GM18873 (cell line): ENCODE measurements around the gene TFDP3.

Experiments used
- ATAC-seq: cut with Tn5 transposase; IDR thresholded peaks from one replicate; pipeline ENCODE4 v1.9.1; 2021; ENCODE audit warnings: mild to moderate bottlenecking, moderate library complexity, moderate number of reproducible peaks; ENCODE audit not compliant: unreplicated experiment, low FRiP score

The TFDP3 gene

GRCh38 chrX:133218329-133218728 is at the start of gene TFDP3:
TSS of gene TFDP3 (minus strand) at chrX:133218354. CDS start at chrX:133218259, 95 bp downstream.
- ATAC-seq: no peak

GRCh38 chrX:133267621-133268020 is 49.5 kb upstream of the TFDP3 start:
- no peak for ATAC-seq

GRCh38 chrX:133265331-133265730 is 47.2 kb upstream of the TFDP3 start:
- no peak for ATAC-seq

GRCh38 chrX:133258481-133258880 is 40.3 kb upstream of the TFDP3 start:
- ATAC-seq: no peak

GRCh38 chrX:133254666-133255065 is 36.5 kb upstream of the TFDP3 start:
- no peak for ATAC-seq

- no peak for ATAC-seq
These were observed 33.0 kb upstream of the TFDP3 start for GRCh38 chrX:133251204-133251603.

GRCh38 chrX:133250184-133251100 is 32.3 kb upstream of the TFDP3 start:
- no peak for ATAC-seq

- ATAC-seq: no peak
These were observed 31.3 kb upstream of the TFDP3 start for GRCh38 chrX:133249266-133250058.

GRCh38 chrX:133248177-133248576 is 30.0 kb upstream of the TFDP3 start:
- ATAC-seq: no peak

- ATAC-seq: no peak
These were observed 28.8 kb upstream of the TFDP3 start for GRCh38 chrX:133246921-133247320.

GRCh38 chrX:133235830-133236229 is 17.7 kb upstream of the TFDP3 start:
- ATAC-seq: no peak

- no peak for ATAC-seq
These were observed 14.2 kb upstream of the TFDP3 start for GRCh38 chrX:133232331-133232730.

GRCh38 chrX:133229361-133229760 is 11.2 kb upstream of the TFDP3 start:
- ATAC-seq: no peak

- ATAC-seq: no peak
These were observed 2.4 kb downstream of the TFDP3 start for GRCh38 chrX:133215747-133216146.

- no peak for ATAC-seq
These were observed 3.1 kb downstream of the TFDP3 start for GRCh38 chrX:133215017-133215416.

GRCh38 chrX:133214301-133214700 is 3.9 kb downstream of the TFDP3 start:
- no peak for ATAC-seq

GRCh38 chrX:133213117-133213516 is 5.0 kb downstream of the TFDP3 start:
- no peak for ATAC-seq

GRCh38 chrX:133207751-133208150 is 10.4 kb downstream of the TFDP3 start:
- ATAC-seq: no peak

GRCh38 chrX:133191739-133192039 is 26.5 kb downstream of the TFDP3 start:
- ATAC-seq: no peak

GRCh38 chrX:133190877-133191738 is 27.0 kb downstream of the TFDP3 start:
- ATAC-seq: no peak

- no peak for ATAC-seq
These were observed 29.0 kb downstream of the TFDP3 start for GRCh38 chrX:133189195-133189594.
